Measurements from ENCODE around the gene TBC1D2. TPM values are rescaled to one million over a fixed set of nuclear protein-coding genes. Genes with fewer than 3 reads are reported as not detected.

The TBC1D2 gene
- total and polyA plus RNA-seq, 2 of the 13 experiments (the other 11 are each of a cell fraction or from before 2014, with no cell fraction given): 2.0 to 2.8 TPM

DNA sequence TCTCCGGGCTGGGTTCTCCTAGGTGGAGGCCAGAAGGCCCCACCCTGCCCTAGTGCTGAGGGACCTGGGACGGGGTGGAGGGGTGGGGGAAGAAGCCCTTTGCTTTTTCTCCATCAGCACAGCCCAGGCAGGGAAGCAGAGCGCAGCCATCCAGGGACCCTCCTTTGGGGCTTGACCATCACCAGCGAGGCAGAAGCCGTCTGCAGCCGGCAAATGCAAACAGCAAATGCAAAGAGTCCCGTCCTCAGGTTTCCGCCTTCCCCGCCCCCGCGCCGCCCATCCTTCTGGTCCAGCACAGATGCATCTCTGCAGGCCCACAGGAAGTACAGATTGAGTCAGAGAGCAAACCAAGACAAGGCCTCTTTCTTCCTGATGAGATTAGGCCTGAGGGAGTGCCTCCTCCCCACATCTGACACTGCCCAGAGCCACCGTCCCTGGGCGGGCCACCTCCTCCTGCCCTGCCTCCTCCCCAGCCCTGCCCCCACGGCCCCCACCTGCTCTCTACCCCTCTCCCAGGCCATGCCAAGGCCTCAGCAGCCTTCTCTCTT is 86.4 kb downstream of the TBC1D2 start (continued):
- TF ChIP-seq, protein P1, sequence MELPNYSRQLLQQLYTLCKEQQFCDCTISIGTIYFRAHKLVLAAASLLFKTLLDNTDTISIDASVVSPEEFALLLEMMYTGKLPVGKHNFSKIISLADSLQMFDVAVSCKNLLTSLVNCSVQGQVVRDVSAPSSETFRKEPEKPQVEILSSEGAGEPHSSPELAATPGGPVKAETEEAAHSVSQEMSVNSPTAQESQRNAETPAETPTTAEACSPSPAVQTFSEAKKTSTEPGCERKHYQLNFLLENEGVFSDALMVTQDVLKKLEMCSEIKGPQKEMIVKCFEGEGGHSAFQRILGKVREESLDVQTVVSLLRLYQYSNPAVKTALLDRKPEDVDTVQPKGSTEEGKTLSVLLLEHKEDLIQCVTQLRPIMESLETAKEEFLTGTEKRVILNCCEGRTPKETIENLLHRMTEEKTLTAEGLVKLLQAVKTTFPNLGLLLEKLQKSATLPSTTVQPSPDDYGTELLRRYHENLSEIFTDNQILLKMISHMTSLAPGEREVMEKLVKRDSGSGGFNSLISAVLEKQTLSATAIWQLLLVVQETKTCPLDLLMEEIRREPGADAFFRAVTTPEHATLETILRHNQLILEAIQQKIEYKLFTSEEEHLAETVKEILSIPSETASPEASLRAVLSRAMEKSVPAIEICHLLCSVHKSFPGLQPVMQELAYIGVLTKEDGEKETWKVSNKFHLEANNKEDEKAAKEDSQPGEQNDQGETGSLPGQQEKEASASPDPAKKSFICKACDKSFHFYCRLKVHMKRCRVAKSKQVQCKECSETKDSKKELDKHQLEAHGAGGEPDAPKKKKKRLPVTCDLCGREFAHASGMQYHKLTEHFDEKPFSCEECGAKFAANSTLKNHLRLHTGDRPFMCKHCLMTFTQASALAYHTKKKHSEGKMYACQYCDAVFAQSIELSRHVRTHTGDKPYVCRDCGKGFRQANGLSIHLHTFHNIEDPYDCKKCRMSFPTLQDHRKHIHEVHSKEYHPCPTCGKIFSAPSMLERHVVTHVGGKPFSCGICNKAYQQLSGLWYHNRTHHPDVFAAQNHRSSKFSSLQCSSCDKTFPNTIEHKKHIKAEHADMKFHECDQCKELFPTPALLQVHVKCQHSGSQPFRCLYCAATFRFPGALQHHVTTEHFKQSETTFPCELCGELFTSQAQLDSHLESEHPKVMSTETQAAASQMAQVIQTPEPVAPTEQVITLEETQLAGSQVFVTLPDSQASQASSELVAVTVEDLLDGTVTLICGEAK (IDR thresholded peaks at IDR 0.05): no peak
- TF ChIP-seq, protein P1 (CRISPR knock-in tag; IDR thresholded peaks at IDR 0.05): no peak
- TF ChIP-seq ZNF232 (CRISPR knock-in tag; IDR thresholded peaks at IDR 0.05; ENCODE audit: borderline replicate concordance) (no peak), ZNF17 (CRISPR knock-in tag; IDR thresholded peaks at IDR 0.05) (no peak), POGZ (CRISPR knock-in tag; IDR thresholded peaks at IDR 0.05) (no peak), RFX3 (CRISPR knock-in tag; IDR thresholded peaks at IDR 0.05) (no peak), ZNF782 (CRISPR knock-in tag; IDR thresholded peaks at IDR 0.05; ENCODE audit: borderline replicate concordance) (no peak), NRL (CRISPR knock-in tag; IDR thresholded peaks at IDR 0.05; ENCODE audit: borderline replicate concordance) (no peak), HCFC1 (IDR thresholded peaks at IDR 0.05; ENCODE audit: low read depth, low read length) (no peak), XBP1 (CRISPR knock-in tag; IDR thresholded peaks at IDR 0.05) (no peak), NFRKB (IDR thresholded peaks at IDR 0.05) (no peak), ZSCAN25 (CRISPR knock-in tag; IDR thresholded peaks at IDR 0.05) (0 out of 2 replicates have a peak, but pooled peaks have one; percentile 46), ZNF552 (CRISPR knock-in tag; IDR thresholded peaks at IDR 0.05; ENCODE audit: borderline replicate concordance) (no peak)
- TF ChIP-seq, protein P2, sequence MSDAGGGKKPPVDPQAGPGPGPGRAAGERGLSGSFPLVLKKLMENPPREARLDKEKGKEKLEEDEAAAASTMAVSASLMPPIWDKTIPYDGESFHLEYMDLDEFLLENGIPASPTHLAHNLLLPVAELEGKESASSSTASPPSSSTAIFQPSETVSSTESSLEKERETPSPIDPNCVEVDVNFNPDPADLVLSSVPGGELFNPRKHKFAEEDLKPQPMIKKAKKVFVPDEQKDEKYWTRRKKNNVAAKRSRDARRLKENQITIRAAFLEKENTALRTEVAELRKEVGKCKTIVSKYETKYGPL (CRISPR knock-in tag; IDR thresholded peaks at IDR 0.05): no peak
- TF ChIP-seq, protein P3, sequence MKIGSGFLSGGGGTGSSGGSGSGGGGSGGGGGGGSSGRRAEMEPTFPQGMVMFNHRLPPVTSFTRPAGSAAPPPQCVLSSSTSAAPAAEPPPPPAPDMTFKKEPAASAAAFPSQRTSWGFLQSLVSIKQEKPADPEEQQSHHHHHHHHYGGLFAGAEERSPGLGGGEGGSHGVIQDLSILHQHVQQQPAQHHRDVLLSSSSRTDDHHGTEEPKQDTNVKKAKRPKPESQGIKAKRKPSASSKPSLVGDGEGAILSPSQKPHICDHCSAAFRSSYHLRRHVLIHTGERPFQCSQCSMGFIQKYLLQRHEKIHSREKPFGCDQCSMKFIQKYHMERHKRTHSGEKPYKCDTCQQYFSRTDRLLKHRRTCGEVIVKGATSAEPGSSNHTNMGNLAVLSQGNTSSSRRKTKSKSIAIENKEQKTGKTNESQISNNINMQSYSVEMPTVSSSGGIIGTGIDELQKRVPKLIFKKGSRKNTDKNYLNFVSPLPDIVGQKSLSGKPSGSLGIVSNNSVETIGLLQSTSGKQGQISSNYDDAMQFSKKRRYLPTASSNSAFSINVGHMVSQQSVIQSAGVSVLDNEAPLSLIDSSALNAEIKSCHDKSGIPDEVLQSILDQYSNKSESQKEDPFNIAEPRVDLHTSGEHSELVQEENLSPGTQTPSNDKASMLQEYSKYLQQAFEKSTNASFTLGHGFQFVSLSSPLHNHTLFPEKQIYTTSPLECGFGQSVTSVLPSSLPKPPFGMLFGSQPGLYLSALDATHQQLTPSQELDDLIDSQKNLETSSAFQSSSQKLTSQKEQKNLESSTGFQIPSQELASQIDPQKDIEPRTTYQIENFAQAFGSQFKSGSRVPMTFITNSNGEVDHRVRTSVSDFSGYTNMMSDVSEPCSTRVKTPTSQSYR (CRISPR knock-in tag; IDR thresholded peaks at IDR 0.05; ENCODE audit: borderline replicate concordance): no peak; the same call in 1 of the 2 replicates
- TF ChIP-seq, protein P4, sequence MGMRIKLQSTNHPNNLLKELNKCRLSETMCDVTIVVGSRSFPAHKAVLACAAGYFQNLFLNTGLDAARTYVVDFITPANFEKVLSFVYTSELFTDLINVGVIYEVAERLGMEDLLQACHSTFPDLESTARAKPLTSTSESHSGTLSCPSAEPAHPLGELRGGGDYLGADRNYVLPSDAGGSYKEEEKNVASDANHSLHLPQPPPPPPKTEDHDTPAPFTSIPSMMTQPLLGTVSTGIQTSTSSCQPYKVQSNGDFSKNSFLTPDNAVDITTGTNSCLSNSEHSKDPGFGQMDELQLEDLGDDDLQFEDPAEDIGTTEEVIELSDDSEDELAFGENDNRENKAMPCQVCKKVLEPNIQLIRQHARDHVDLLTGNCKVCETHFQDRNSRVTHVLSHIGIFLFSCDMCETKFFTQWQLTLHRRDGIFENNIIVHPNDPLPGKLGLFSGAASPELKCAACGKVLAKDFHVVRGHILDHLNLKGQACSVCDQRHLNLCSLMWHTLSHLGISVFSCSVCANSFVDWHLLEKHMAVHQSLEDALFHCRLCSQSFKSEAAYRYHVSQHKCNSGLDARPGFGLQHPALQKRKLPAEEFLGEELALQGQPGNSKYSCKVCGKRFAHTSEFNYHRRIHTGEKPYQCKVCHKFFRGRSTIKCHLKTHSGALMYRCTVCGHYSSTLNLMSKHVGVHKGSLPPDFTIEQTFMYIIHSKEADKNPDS (CRISPR knock-in tag; IDR thresholded peaks at IDR 0.05): no peak

Data from HepG2 (cell line).